C4-2B (cell line): ENCODE data around the gene RPRD1A.

Source experiments
- ZFX ChIP-seq: fragments of 450-650 bp; IDR thresholded peaks from 2 replicates; pipeline ENCODE4 v1.6.1; 2017
- TF ChIP-seq, protein P1 (sequence below): fragments of 450-650 bp; conservative IDR thresholded peaks from 2 replicates; pipeline ENCODE4 v1.5.1; 2017; ENCODE audit warnings: mild to moderate bottlenecking

- TF ChIP-seq, protein P1, sequence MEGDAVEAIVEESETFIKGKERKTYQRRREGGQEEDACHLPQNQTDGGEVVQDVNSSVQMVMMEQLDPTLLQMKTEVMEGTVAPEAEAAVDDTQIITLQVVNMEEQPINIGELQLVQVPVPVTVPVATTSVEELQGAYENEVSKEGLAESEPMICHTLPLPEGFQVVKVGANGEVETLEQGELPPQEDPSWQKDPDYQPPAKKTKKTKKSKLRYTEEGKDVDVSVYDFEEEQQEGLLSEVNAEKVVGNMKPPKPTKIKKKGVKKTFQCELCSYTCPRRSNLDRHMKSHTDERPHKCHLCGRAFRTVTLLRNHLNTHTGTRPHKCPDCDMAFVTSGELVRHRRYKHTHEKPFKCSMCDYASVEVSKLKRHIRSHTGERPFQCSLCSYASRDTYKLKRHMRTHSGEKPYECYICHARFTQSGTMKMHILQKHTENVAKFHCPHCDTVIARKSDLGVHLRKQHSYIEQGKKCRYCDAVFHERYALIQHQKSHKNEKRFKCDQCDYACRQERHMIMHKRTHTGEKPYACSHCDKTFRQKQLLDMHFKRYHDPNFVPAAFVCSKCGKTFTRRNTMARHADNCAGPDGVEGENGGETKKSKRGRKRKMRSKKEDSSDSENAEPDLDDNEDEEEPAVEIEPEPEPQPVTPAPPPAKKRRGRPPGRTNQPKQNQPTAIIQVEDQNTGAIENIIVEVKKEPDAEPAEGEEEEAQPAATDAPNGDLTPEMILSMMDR = no peak
- no peak for TF ChIP-seq ZFX
Observed at GRCh38 chr18:35971661-35972196, 95.6 kb downstream of the RPRD1A start.
